Stimulated activated CD4-positive, alpha-beta T cell treated with anti-CD3 and anti-CD28 coated beads, Interleukin-2, amount 100 ng/mL, for 24 hours (primary cell): ENCODE measurements around the gene TNFRSF8.
"Not testable (repeated sequence)": the region's sequence is repeated elsewhere in the genome, so short reads cannot be mapped to it uniquely, and the experiment has no call there.

ENCODE experiments used
- DNase-seq, 2 donors: peaks; one replicate each; pipeline ENCODE4 v3.0.0-alpha.2; 2020

TNFRSF8 gene

DNA sequence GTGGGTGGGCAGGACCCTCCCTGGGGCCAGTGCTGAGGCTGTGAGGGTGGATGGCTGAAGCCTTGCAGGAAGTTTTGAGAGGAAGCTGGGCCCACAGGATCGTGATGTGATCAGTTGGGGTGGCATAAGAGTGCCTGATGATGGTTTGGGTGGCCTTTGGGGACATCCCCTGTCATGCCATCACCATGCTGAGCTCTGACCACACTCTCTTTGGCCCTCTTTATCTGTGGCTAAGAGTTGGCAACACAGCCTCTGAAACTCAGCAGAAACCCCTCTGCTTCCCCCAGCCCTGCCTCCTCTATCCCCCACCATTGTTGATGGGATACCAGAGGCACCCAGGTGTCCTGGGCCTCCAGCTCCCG lies 24.0 kb upstream of the TNFRSF8 start:
- no peak for DNase-seq

DNA sequence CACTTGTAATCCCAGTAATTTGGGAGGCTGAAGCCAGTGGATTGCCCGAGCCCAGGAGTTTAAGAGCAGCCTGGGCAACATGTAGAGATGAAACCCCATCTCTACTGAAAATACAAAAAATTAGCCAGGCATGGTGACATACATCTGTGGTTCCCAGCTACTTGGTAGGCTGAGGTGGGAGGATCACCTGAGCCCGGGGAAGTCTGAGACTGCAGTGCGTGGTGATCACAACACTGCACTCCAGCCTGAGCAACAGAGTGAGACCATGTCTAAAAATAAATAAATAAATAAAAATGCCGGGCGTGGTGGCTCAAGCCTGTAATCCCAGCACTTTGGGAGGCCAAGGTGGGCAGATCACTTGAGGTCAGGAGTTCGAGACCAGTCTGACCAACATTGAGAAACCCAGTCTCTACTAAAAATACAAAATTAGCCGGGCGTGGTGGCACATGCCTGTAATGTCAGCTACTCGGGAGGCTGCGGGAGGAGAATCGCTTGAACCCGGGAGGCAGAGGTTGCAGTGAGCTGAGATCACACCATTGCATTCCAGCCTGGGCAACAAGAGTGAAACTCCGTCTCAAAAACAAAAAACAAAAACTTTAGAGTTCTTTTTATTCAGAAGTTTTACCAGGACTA lies 23.2 kb upstream of the TNFRSF8 start:
- DNase-seq: not testable (repeated sequence)

DNA sequence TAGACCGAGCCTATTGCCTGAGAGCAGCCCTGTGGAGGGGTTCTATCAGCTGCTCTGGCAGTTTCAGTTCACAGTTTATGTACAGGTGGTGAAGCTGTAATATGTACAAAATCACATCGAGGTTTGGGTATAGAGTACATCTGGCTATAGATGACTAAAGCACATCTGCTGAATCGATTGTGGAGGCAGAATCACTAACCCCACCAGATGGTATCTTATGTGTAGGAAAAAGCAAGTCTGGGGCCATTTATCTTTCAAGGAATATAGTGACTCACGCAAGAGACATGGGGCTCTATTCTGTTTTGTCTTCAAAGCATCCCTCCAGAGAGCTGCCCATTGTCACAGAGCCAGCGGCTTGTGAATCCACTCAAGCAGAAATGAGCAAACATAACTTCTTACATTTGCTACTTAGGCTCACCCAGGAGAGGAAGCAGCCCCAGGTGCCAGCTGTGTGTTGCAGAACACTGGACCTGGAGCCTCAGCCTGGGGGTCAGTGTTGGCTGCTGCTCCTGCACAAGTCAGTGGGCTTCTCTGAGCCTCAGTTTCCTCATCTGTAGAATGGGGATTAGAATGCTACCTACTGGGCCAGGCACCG lies 22.5 kb upstream of the TNFRSF8 start:
- DNase-seq: peak in 1 of 2 donors; percentile 23

DNA sequence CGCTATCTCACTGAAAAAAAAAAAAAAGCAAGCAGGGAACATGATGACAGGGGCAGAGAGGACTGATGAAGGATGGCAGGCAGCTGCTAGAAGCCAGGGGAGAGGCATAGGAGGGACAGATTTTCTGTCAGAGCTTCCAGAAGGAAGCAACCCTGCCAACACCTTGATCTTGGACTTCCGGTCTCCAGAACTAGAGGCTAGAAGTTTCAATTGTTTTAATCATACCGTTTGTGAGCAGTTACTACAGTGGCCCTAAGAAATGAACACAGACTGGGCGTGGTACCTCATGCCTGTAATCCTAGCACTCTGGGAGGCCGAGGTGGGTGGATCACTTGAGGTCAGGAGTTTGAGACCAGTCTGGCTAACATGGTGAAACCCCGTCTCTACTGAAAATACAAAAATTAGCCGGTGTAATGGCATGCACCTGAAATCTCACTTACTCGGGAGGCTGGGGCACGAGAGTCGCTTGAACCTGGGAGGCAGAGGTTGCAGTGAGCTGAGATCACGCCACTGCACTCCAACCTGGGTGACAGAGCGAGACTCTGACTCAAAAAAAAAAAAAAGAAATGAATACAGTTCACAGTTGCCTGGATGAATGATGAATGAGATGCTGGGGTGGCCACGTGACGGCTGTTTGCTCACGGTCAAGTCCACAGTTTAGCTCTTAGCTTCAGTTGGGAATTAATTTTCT lies 18.8 kb upstream of the TNFRSF8 start:
- not testable (repeated sequence) for DNase-seq

DNA sequence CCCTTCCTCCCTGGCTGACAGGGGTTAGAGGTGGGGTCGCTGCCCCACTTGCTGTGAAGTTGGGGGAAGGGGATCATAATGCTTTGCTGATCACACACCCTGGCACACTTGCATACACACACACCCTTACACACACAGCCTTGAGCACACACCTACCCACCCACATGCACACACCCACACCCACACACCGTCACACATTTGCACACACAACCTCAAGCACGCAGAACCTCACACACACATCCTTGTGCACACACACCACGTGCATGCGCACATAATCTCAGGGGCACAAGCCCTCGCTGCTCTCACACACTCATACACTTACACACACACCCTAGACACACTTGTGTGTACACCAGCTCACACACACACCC lies 16.4 kb upstream of the TNFRSF8 start:
- DNase-seq: no peak

DNA sequence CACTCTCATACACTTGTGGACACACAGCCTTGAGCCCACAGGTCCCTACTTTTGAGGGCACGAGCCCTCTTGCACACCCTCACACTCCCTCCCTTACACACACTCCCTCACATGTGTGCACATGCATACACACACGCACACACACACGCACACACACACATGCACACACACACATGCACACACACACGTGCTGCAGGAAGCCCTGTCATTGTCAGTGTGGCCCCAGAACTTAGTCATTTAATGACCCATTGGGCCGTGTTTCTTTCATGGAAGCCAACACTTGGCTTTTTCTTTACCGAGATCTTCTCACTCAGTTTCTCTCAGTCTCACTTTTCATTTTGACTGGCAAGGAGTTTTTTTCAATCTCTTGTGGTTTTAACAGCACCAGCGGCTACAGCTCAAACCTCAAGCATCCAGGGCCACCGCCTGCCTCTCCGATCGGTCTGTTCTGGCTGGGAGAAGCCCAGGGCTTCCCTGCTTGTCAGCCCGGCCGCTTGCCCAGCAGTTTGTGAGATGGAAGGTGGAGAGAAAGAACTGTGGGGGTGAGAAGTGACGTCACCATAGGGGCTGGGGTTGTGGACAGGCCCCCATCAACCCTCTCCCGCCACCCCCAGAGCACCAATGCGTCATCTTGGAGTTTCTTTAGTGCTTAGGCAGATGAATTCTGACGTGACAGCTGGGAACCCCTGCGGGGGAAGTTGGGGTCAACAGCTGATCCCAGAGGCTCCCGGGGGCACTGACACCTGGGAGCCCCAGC lies 15.8 kb upstream of the TNFRSF8 start:
- peak; percentile 66 to 75 for DNase-seq

DNA sequence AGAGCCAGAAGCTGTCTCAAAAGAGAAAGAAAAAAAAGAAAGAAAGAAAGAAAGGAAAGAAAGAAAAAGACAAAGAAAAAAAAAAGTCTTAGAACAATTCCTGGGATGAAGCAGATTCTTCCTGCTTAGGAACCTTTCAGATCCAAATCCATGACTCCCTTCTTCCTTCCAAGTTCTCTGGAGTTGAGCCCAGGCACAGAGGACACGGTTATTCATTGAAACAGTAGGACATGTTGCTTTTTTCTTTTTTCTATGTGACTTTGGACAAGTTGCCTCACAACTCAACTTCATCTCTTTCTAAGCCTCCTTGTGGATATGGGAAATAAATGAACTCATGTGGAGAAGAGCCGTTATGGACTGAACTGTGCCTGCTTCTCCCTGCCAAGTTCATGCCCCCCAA lies 14.7 kb upstream of the TNFRSF8 start:
- no peak for DNase-seq

DNA sequence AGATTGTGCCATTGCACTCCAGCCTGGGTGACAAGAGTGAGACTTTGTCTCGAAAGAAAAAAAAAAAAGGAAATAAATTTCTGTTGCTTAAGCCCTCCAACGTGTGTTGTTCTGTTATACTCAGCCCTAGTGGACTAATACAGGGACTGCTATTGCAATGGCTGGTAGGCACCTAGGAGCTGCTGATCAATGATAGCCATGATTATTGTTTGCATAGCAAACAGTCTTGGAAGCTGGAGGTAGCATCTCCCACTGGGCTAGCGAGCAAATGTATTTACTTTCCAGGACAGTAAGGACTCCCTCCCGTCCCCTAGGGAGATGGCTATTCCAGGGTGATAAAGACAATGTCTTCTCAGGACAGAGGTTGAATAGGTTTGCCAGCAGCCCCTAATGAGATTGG lies 13.5 kb upstream of the TNFRSF8 start:
- no peak for DNase-seq

DNA sequence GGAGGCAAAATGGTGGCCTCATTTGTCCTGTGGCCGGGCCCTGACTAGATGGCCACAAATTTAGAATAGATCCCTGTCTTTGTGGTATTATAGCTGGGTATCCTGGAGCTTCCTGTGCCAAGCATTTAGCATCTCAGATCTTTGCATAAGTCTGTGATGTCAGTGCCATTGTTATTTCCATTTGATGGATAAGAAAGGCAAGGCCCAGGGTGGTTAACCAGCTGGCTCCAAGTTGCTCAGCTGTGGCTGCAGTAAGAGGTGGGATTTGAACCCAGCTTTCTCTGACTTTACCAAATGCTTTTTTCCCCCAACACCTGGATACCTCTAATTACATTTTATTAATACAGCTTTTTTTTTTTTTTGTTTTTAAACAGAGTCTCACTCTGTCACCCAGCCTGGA lies 11.7 kb upstream of the TNFRSF8 start:
- DNase-seq: no peak

DNA sequence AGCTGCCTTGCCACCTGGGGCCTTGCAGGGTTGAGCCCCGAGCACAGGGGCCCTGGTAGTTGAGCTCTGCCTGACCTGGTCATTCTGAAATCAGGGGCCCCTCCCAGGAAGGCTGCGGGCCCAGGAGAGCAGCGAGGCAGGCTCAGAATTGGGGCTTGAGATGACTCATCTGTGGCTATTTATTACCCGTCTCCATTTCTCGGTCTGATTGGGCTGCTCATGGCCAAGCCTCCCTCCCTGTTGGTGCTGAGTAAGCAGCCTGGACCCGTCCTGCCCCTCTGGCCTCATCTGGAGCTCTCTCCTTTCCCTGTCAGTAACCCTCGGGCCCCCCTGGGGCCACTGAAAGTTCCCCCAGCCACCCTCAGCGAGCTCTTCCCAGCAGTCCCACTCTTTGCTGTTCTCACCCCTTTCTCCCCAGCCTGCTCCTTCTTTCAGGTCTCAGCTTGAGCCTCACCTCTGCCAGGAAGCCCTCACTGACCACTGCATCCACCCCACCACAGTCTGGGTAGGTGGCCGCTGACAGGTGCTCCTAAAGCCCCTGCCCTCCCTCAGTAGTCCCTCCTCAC lies 11.0 kb upstream of the TNFRSF8 start:
- peak; percentile 42 to 51 for DNase-seq

DNA sequence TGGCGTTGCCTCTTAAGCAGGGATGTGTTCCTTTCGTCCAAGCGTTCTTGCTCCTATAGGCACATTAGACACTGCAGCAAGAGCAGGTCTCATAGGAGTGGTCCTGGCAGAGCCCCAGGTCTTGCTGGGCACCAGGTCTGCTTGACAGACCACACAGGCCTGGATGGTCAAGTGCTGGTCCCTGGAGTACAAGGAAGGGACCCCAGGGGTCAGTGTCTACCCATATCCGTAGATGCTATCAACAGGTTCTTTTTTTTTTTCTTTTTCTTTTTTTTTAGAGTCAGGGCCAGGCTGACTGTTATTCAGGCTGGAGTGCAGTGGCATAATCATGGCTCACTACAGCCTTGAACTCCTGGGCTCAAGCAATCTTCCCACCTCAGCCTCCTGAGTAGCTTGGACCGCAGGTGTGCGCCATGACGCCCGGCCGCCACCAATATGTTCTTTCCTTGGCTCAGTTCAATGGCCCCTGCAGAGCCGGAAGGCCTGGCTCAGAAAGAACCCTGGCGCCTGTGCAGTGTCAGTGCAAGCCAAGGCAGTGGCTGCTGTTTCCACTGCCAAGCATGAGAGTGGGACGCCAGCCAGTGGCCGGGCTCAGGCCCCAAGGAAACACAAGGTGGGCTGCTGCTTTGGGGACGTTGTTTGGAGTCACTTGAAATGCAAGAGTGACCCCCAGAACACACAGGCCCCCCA lies 10.0 kb upstream of the TNFRSF8 start:
- no peak for DNase-seq

DNA sequence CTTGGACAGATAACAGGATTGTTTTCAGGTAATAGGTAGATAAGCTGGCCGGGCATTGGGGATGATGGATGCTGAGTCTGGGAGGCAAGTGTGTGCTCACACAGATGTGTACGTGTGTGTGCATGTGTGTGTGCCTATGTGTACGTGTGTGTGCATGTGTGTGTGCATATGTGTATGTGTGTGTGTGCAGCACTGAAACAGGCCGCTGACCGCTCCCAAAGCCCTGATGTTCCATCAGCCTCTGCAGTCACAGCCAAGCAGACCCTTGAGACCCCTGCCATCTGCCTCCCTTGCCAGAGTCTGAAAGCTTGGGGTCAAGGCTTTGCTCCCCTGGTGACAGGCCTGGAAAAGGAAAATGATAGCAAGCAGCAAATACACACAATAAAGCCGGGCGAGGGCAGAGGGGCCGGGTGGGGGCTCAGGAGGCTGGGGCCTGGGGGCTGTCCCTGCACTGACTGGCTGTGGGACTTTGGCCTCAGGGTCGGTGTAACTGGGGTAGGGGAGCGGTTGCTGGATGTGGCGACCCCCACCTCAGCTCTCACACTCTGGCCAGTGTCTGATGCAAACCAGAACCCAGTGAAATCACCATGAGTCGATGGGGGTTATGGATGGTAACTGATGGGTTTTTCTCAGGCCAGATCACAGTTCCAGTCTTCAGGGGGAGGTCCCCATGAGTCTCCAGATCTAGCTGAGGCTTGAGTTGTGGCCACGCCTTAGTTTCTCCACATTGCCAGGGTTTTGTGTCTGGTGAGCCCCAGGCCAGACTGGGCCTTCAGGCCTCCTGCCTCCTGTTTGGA lies 9.2 kb upstream of the TNFRSF8 start:
- no peak for DNase-seq

DNA sequence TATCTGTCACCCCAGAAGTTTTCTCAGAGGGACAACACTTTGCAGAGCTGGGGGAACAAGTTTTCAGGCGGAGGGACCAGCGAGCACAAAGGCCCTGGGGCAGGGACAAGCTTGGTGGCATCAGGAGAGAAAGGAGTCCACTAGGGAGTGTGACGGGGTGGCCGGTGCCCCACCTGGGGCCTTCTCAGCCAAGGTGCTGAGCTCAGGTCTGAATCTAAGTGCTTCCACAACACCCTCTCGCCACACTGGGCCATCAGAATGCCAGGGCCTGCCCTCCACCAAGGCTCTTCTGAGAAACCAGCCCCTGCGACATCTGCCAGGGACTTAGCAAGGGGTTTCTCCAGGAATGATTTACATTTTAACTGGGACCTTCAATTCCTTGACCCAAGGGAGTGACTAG lies 7.8 kb upstream of the TNFRSF8 start:
- DNase-seq: no peak

DNA sequence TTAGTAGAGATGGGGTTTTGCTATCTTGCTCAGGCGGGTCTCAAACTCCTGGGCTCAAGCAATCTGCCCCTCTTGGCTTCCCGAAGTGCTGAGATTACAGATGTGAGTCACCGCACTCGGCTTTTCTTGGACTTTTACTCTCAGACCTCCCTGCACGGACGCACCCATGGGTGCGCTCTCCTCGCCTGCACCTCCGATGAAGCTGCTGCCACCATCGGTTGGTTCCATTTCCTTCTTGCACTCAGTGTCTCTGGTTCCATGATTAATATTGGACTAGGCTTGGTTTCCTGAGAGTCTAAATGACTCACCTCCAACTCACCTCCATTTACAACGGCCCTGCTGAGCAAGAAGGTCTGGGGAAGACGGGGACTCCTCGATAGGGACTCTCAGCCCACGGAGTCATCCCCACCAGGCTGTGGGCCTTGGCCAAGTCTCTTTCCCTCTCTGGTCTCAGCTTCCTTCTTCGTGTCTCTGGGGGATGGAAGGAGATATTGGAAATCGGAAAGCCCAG lies 6.7 kb upstream of the TNFRSF8 start:
- DNase-seq: peak in 1 of 2 donors; percentile 39

DNA sequence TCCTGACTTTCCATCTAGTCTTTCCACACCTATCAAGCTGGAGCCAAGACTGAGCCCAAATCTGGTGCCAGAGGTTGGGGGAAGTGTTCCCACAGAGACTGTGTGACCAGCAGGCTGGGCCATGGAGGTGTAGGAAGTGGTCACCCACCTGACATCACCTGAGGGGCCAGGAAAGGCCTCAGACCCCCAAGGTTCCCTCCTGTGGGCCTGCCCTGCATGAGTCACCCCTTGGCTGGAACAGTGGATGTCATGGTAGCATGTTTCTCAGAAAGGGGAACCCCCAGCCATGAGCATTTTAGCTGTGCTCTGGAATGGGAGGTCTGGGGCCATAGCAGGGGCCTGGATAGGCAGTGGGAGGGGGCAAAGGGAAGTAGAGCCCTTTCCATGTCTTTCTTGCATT lies 5.7 kb upstream of the TNFRSF8 start:
- peak in 1 of 2 donors; percentile 54 for DNase-seq

DNA sequence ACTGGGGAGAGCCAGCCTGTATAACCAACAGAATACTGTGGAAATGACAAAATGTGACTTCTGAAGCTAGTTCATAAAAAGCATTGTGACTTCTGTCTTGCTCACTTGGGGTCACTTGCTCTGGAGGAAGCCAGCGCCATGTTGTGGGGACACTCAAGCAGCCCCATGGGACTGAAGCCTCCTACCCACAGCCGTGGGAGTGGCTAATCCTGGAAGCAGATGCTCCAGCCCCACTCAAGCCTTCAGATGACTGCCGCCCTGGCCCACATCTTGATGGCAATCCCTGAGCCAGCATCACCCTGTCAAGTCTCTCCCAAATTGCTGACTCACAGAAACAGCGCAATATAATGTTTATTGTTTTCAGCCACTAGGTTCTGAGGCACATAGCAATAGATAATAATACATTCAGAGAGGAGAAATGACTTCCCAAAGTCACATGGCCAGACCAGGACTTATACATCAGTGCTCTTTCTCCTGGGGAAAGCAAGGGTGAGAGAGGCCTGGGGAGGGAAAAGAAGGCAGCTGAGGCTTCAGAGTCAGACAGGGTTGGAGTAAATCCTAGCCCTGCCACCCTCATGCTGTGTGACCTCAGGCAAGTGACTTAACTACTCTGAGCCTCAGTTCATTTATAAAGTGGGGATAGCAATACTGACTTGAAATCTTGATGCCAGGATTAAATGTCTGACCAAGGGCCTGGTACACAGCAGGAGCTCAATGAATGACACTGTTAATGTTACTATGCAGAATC lies 5.0 kb upstream of the TNFRSF8 start:
- no peak for DNase-seq

DNA sequence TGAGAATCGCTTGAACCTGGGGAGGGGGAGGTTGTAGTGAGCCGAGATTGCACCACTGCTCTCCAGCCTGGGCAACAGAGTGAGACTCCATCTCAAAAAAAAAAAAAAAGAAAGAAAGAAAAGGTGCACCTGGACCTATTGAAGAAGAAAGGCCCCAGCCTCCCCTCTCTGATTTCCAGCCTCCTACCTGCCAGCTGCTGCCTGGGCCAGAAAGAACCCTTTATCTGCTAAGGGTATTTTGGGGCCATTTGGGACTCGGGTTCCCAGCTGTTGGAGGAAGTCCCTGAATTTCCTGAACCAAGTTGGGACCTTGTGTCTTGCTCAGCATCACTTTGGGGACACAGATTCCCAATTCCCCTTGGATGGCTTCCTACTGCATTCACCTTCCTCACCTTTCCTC lies 3.9 kb upstream of the TNFRSF8 start:
- DNase-seq: no peak

DNA sequence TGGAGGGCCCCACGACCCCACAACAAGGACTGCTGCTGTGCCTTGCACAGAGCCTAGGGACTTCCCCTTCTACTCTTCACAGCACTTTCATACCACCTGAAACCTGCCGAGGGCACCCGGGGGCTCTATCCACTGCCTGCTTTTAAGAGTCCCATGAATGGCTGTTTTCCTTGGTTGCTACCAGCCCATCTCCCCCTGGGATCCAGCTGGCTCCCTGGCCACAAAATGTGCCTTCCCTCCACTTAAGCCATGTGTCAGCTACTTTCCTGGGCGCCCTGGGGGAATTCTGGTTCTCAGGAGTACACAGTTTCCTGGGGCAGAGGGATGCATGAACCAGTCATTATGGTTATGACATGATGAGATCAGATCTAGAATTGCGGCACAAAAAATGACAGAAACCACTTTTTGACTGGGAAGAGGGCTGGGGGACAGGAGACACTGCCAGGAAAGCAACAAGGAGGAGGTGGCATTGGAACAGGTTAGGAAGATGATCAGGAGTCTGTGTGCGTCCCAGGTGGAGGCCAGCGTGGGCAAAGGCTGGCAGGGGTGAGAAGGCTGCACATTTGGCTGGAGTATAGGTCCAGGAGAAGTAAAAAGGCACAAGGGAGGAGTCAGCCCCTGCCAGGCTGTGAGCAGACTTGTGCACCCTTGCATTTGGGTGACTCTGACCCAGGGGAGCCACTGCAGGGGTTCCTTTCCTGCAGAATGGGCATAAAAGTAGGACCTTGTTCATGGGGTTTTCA lies 3.2 kb upstream of the TNFRSF8 start:
- peak in 1 of 2 donors; percentile 44 for DNase-seq

DNA sequence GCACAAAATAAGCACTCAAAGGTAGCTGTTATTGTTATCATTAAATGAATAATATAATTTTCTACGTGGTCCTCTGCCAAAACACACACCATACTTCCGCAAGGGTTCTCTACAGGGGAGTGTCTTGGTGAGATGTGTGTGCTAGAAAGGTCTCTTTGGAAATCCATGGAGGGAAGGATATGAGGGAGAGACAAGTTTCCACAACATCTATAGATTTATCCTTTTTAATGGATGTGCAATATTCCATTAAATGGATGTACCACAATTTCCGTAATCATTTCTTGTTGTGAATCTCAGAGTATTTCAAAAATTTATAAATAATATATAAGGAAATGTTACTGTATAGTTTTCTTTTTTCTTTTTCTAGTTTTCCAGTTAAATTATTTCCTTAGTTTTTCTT lies 2.6 kb upstream of the TNFRSF8 start:
- DNase-seq: no peak
